ENCODE data around the gene PLD4. TPM values are rescaled to one million over a fixed set of nuclear protein-coding genes. Genes with fewer than 3 reads are reported as not detected.
A peak's percentile ranks its signal among the peaks of the same experiment; 100 is the strongest.

The PLD4 gene
- total RNA-seq, 1 donor from 2014 or later, result 0.06 TPM

DNA sequence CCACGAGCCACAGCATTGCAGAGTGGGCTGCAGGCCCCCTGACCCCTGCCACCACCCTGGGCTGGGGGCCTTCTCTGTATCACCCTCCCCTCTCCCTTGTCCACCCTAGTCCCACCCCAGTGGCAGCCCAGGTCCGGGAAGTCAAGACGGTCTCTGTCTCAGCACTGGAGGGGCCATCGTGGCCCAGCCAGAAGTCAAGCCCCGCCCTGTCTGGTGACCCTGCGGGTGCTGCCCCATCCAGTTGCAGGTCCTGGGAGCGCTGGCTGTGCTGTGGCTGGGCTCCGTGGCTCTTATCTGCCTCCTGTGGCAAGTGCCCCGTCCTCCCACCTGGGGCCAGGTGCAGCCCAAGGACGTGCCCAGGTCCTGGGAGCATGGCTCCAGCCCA lies 2.7 kb downstream of the PLD4 start:
- DNase-seq (ENCODE audit: low spot score), result peak; percentile 83

DNA sequence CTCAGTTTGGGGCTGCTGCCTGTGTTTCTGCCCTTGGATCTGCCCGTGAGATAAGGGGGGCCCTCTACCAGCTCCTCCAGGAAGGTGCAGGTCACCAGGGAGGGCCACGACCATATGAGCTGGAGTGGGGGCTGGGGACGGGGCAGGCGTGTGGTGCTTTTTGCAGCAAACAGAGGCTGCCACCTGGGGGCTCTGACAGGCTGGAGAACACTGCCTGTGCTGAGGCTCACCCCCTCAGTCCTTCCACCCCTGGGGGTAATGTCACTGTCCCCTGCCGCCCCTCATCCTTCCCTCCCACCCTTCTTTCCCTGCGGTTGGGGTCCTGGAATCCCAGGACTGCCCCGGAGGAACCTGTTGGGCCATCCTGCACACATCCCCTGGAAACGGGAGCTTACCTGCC lies 3.2 kb downstream of the PLD4 start:
- peak; percentile 67 for DNase-seq (ENCODE audit: low spot score)

DNA sequence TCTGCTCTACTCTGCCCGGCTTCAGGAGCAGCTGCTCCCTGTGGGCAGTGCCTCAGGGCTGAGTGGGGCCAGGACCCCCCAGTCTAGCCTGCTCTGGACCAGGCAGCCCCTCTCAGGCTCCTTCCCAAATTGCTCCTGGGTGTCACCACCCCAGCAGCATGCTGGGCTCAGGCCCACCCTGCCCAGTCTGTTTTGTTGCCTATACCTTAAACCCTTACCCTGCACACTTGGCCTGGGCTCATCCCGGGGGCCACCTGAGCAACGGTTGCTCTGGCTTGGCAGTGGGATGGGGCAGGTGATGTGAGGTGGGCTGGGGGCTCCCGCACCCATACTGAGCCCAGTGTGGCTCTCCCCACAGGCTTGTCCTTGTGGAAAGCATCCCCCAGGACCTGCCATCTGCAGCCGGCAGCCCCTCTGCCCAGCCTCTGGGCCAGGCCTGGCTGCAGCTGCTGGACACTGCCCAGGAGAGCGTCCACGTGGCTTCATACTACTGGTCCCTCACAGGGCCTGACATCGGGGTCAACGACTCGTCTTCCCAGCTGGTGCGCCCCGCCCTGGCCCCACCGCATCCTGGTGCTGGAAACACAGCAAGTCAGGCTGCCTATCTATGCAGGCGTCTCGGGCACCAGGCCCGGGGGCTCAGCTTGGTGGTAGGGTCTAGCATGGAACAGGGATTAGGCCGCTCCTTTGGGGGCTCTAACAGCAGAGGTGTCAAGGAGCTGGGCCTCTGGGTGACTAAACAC lies 3.9 kb downstream of the PLD4 start:
- peak; percentile 88 for DNase-seq (ENCODE audit: low spot score)

- DNase-seq (ENCODE audit: low spot score), result peak; percentile 87
Observed at GRCh38 chr14:104929268-104930230, 4.9 kb downstream of the PLD4 start.

GRCh38 chr14:104930526-104931303 lies 6.0 kb downstream of the PLD4 start:
- peak; percentile 79 for DNase-seq (ENCODE audit: low spot score)

DNA sequence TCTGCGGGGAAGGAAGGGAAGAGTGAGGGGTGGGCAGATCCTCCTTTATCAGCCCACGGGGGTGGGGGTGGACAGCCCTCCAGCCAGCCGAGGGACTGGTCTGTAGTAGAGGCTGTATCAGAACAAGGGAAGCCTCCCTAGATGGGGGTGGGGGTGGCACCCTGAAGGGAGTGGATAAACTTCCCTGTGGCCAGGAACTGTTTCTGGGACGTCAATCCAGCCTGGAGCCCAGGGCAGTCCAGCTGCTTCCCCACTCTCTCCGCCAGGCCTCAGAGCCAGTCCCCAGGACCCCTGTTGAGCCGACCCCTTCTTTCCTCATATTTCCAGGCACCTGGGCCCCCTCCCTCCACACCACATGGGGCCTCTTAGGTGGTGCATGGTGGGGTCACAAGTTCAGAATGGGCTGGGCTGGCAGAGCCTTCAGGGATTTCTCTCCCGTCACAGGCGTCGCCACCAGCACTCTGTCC lies 6.7 kb downstream of the PLD4 start:
- peak; percentile 78 for DNase-seq (ENCODE audit: low spot score)

DNA sequence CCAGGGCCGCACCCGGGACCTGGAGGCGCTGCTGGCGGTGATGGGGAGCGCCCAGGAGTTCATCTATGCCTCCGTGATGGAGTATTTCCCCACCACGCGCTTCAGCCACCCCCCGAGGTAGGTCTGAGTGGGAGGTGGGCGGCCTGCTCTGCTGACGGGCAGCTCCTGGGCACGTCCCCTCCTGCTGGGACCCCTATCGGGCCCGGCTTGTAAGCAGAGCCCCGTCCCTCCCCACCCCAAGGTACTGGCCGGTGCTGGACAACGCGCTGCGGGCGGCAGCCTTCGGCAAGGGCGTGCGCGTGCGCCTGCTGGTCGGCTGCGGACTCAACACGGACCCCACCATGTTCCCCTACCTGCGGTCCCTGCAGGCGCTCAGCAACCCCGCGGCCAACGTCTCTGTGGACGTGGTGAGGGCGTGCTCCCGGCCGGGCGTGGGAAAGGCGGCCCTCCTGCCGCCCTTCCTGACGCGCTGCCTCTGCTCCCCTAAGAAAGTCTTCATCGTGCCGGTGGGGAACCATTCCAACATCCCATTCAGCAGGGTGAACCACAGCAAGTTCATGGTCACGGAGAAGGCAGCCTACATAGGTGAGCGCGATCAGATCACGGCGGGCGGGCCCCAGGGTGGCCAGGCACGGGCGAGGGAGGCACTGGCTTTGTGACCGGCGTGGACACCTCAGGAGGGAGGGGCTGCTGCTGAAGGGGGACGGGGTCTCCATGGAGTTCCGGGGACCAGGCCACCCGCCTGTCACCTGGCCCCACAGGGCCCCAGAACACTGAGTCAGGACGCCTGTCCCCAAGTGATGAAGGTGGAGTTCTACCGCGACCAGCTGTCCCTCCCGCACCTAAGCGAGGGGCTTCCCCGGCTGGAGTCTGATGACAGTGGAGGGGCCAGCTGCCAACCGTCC lies 7.3 kb downstream of the PLD4 start:
- peak; percentile 89 for DNase-seq (ENCODE audit: low spot score)

DNA sequence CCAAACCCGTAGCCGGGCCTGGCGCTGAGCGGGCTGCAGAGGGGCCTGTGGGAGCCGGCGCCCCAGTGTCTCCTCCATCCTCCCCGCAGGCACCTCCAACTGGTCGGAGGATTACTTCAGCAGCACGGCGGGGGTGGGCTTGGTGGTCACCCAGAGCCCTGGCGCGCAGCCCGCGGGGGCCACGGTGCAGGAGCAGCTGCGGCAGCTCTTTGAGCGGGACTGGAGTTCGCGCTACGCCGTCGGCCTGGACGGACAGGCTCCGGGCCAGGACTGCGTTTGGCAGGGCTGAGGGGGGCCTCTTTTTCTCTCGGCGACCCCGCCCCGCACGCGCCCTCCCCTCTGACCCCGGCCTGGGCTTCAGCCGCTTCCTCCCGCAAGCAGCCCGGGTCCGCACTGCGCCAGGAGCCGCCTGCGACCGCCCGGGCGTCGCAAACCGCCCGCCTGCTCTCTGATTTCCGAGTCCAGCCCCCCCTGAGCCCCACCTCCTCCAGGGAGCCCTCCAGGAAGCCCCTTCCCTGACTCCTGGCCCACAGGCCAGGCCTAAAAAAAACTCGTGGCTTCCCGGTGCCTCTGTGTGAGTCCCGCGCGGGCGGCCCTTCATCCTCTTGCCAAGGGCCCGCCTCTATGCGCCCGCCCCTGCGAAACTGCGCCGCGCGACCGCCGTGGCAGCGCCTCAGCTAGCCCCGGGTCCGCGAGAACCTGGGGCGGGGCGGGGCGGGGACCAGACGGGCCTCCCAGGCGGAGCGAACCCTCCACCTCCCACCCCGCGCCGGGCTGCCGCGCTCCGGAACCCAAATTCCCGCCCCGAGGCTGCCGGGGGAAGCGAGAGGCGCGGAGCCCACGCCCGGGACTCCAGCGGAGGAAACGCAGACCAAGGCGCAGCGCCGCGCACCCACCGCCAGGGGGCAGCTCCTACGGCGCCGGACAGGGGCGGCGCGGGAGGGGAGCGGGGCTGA lies 8.3 kb downstream of the PLD4 start:
- DNase-seq (ENCODE audit: low spot score), result peak; percentile 97

DNA sequence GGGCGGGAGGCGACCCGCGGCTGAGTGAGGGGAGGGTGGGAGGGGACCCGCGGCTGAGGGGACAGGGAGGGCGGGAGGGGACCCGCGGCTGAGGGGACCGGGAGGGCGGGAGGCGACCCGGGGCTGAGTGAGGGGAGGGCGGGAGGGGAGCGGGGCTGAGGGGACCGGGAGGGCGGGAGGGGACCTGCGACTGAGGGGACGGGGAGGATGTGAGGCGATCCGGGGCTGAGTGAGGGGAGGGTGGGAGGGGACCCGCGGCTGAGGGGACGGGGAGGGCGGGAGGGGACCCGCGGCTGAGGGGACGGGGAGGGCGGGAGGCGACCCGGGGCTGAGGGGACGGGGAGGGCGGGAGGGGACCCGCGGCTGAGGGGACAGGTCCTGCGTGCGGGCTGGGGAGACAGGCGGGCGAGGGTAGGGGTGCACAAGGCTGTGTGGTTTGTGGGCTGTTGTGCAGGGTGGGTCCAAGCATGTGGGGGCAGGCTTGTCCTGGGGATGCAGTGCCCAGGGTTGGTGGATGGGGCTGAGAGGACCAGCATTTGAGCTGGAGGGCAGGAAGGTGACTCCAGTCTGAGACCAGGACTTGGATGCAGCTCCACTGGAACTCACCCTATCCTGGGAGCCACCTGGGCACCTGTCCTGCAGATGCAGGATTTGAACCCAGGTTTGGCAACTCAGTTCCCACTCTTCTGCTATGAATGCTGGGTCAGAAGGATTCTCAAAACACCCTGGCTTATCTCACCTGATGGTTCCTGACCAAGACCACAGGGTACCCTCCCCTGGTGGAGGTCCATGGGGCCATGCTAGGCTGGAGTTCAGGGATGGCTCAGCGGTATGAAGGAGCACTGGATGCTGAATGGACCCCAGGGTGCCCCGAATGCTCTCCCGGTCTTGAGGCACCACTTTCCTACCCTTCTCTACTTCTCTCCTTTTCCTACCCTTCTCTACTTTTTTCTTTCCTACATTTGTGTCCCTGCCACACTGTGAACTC lies 9.4 kb downstream of the PLD4 start:
- DNase-seq (ENCODE audit: low spot score), result peak; percentile 89

GRCh38 chr14:104935026-104935650 lies 10.5 kb downstream of the PLD4 start:
- DNase-seq (ENCODE audit: low spot score), result peak; percentile 67

GRCh38 chr14:104935955-104936354 lies 11.3 kb downstream of the PLD4 start:
- no peak for DNase-seq (ENCODE audit: low spot score)

- DNase-seq (ENCODE audit: low spot score), result peak; percentile 72
Observed at GRCh38 chr14:104936361-104937155, 11.9 kb downstream of the PLD4 start.

DNA sequence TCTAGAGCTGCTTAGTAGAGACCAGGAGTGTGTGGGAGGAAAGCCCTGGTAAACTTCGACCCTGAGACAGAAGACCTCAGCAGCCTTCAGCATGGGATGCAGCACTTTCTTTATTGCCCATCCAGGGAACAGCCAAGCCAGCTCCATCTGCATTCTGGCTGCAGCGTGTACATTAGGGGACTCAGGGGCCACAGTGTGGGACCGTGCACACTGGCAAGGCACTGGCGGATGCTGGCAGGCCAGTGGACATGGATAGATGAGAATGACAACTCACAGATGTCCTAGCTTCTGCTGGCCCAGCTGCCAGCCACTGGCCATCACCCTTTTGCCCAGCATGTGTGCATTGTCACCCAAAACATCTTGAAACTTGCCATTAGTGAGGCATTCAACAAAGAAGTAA lies 12.5 kb downstream of the PLD4 start:
- DNase-seq (ENCODE audit: low spot score), result peak; percentile 73

GRCh38 chr14:104937694-104938365 lies 13.2 kb downstream of the PLD4 start:
- DNase-seq (ENCODE audit: low spot score), result peak; percentile 60

GRCh38 chr14:104938436-104938835 lies 13.8 kb downstream of the PLD4 start:
- no peak for DNase-seq (ENCODE audit: low spot score)

DNA sequence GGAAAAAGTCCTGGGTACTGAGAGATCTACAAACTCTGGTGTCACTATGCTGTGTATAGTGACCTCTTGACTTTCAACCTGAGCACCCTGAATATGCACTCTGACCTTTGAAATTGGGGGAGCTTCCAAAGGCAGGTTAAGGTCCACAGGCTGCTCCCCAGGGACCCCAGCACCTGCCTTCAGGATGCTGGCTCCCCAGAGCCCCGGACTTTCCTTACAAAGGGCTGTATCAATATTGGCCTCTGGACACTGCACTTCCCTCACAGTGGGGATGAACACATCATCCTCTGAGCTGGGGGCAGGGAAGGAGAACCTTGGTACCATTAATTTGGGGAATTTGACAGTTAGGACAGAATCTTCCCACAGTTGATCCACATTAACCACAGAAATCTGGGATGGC lies 14.3 kb downstream of the PLD4 start:
- peak; percentile 51 for DNase-seq (ENCODE audit: low spot score)

All from mesenteric fat pad (tissue), 1 donor.